Right renal cortex interstitium (tissue), 3 donors: ENCODE data around the gene GRM3. TPM values are rescaled to one million over a fixed set of nuclear protein-coding genes. Genes with fewer than 3 reads are reported as not detected.

ENCODE experiments used
- DNase-seq, 3 donors: peaks; one replicate each; pipeline ENCODE4 v3.0.0-alpha.2; 2013; ENCODE audit warnings: low read depth in 3 of 3, low spot score in 2 of 3
- polyA plus RNA-seq, 3 donors: library from polyadenylated mRNA; unstranded; fragments of 120-200 nt; gene quantifications; one replicate each; pipeline ENCODE4 v1.2.1, GENCODE V29; 2013; ENCODE audit not compliant: insufficient read length in 3 of 3

Gene GRM3
- polyA plus RNA-seq, 3 donors: 0.07 to 0.37 (median 0.18) TPM

GRCh38 chr7:86884152-86884551 is 240.4 kb downstream of the GRM3 start:
- no peak for DNase-seq

- DNase-seq: no peak
These were observed 245.8 kb downstream of the GRM3 start for GRCh38 chr7:86889501-86889900.

- no peak for DNase-seq
These were observed 254.5 kb downstream of the GRM3 start for GRCh38 chr7:86898171-86898570.

- no peak for DNase-seq
These were observed 257.2 kb downstream of the GRM3 start for GRCh38 chr7:86900886-86901285.

- DNase-seq: no peak
These were observed 261.5 kb downstream of the GRM3 start for GRCh38 chr7:86904949-86905834.

- no peak for DNase-seq
These were observed 265.2 kb downstream of the GRM3 start for GRCh38 chr7:86908948-86909347.

- DNase-seq: no peak
These were observed 267.9 kb downstream of the GRM3 start for GRCh38 chr7:86911659-86912058.

GRCh38 chr7:86913709-86914108 is 270.0 kb downstream of the GRM3 start:
- no peak for DNase-seq
